ENCODE results near the gene SLC1A5. TPM values are rescaled to one million over a fixed set of nuclear protein-coding genes. Genes with fewer than 3 reads are reported as not detected.
A peak's percentile ranks its signal among the peaks of the same experiment; 100 is the strongest.

Gene SLC1A5
- total RNA-seq, 1 experiment from 2014 or later = 239 TPM

- ATAC-seq (no peak), DNase-seq (ENCODE audit: low spot score) (no peak)
- Mint-ChIP-seq H3K4me3 (no peak overlapping the region), H3K27ac (no peak overlapping the region), H3K27me3 (ENCODE audit: low read depth) (no peaks in the 10 kb centered on the region; the same call in 1 of the 2 replicates), H3K4me1 (peaks cover 14% of the 10 kb centered on the region), H3K9me3 (no peaks in the 10 kb centered on the region), H3K36me3 (peaks cover 59% of the 10 kb centered on the region)
- TF ChIP-seq SMAD3 (CRISPR knock-in tag; IDR thresholded peaks at IDR 0.05; ENCODE audit: borderline replicate concordance) (no peak), MYBL2 (CRISPR knock-in tag; IDR thresholded peaks at IDR 0.05) (no peak), ZBTB43 (CRISPR knock-in tag; IDR thresholded peaks at IDR 0.05) (no peak), GRHL2 (CRISPR knock-in tag; IDR thresholded peaks at IDR 0.05; ENCODE audit: insufficient replicate concordance, severe bottlenecking) (no peak), JAZF1 (CRISPR knock-in tag; IDR thresholded peaks at IDR 0.05) (no peak), FOXJ3 (CRISPR knock-in tag; IDR thresholded peaks at IDR 0.05; ENCODE audit: borderline replicate concordance) (no peak)
- TF ChIP-seq, protein P1, sequence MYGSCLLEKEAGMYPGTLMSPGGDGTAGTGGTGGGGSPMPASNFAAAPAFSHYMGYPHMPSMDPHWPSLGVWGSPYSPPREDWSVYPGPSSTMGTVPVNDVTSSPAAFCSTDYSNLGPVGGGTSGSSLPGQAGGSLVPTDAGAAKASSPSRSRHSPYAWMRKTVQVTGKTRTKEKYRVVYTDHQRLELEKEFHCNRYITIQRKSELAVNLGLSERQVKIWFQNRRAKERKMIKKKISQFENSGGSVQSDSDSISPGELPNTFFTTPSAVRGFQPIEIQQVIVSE (CRISPR knock-in tag; IDR thresholded peaks at IDR 0.05; ENCODE audit: borderline replicate concordance) = no peak
- ChIA-PET CTCF (interaction anchor here (0.8 to 3.5 kb wide), 11 partner anchors 11 to 113 kb away, joined by 3 to 26 read pairs (median 11); partner anchors contain the start of genes DACT3 and PRKD2), POLR2A (no interaction called here)
These were observed 60.6 kb downstream of the SLC1A5 start for GRCh38 chr19:46727757-46728156.

GRCh38 chr19:46726971-46727501, 61.4 kb downstream of the SLC1A5 start:
- Mint-ChIP-seq H3K4me3 (no peak overlapping the region), H3K27me3 (ENCODE audit: low read depth) (no peaks in the 10 kb centered on the region; the same call in 1 of the 2 replicates), H3K27ac (peak overlapping the region; percentile 65), H3K9me3 (no peaks in the 10 kb centered on the region), H3K4me1 (peaks cover 14% of the 10 kb centered on the region), H3K36me3 (peaks cover 58% of the 10 kb centered on the region)
- ATAC-seq (no peak), DNase-seq (ENCODE audit: low spot score) (no peak)
- TF ChIP-seq RORB (CRISPR knock-in tag; IDR thresholded peaks at IDR 0.05) (no peak), NFATC4 (CRISPR knock-in tag; IDR thresholded peaks at IDR 0.05) (no peak), NFYB (CRISPR knock-in tag; conservative IDR thresholded peaks at IDR 0.05; ENCODE audit: low read depth) (no peak), STAT6 (CRISPR knock-in tag; conservative IDR thresholded peaks at IDR 0.05; ENCODE audit: low read depth) (no peak), FOXJ3 (CRISPR knock-in tag; IDR thresholded peaks at IDR 0.05; ENCODE audit: borderline replicate concordance) (no peak), FOXK1 (CRISPR knock-in tag; IDR thresholded peaks at IDR 0.05) (no peak), TEAD4 (CRISPR knock-in tag; IDR thresholded peaks at IDR 0.05) (no peak), MYBL2 (CRISPR knock-in tag; IDR thresholded peaks at IDR 0.05) (no peak), ZNF121 (CRISPR knock-in tag; IDR thresholded peaks at IDR 0.05) (no peak), ZNF423 (CRISPR knock-in tag; IDR thresholded peaks at IDR 0.05) (no peak), TP53 (CRISPR knock-in tag; IDR thresholded peaks at IDR 0.05) (no peak), ZNF671 (CRISPR knock-in tag; IDR thresholded peaks at IDR 0.05) (no peak), MXD4 (CRISPR knock-in tag; IDR thresholded peaks at IDR 0.05; ENCODE audit: borderline replicate concordance) (no peak), JUN (CRISPR knock-in tag; IDR thresholded peaks at IDR 0.05) (no peak), ATF1 (CRISPR knock-in tag; IDR thresholded peaks at IDR 0.05) (no peak), E2F5 (CRISPR knock-in tag; IDR thresholded peaks at IDR 0.05) (no peak)
- TF ChIP-seq, protein P2, sequence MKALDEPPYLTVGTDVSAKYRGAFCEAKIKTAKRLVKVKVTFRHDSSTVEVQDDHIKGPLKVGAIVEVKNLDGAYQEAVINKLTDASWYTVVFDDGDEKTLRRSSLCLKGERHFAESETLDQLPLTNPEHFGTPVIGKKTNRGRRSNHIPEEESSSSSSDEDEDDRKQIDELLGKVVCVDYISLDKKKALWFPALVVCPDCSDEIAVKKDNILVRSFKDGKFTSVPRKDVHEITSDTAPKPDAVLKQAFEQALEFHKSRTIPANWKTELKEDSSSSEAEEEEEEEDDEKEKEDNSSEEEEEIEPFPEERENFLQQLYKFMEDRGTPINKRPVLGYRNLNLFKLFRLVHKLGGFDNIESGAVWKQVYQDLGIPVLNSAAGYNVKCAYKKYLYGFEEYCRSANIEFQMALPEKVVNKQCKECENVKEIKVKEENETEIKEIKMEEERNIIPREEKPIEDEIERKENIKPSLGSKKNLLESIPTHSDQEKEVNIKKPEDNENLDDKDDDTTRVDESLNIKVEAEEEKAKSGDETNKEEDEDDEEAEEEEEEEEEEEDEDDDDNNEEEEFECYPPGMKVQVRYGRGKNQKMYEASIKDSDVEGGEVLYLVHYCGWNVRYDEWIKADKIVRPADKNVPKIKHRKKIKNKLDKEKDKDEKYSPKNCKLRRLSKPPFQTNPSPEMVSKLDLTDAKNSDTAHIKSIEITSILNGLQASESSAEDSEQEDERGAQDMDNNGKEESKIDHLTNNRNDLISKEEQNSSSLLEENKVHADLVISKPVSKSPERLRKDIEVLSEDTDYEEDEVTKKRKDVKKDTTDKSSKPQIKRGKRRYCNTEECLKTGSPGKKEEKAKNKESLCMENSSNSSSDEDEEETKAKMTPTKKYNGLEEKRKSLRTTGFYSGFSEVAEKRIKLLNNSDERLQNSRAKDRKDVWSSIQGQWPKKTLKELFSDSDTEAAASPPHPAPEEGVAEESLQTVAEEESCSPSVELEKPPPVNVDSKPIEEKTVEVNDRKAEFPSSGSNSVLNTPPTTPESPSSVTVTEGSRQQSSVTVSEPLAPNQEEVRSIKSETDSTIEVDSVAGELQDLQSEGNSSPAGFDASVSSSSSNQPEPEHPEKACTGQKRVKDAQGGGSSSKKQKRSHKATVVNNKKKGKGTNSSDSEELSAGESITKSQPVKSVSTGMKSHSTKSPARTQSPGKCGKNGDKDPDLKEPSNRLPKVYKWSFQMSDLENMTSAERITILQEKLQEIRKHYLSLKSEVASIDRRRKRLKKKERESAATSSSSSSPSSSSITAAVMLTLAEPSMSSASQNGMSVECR (CRISPR knock-in tag; IDR thresholded peaks at IDR 0.05; ENCODE audit: borderline replicate concordance) = no peak
- TF ChIP-seq, protein P3, sequence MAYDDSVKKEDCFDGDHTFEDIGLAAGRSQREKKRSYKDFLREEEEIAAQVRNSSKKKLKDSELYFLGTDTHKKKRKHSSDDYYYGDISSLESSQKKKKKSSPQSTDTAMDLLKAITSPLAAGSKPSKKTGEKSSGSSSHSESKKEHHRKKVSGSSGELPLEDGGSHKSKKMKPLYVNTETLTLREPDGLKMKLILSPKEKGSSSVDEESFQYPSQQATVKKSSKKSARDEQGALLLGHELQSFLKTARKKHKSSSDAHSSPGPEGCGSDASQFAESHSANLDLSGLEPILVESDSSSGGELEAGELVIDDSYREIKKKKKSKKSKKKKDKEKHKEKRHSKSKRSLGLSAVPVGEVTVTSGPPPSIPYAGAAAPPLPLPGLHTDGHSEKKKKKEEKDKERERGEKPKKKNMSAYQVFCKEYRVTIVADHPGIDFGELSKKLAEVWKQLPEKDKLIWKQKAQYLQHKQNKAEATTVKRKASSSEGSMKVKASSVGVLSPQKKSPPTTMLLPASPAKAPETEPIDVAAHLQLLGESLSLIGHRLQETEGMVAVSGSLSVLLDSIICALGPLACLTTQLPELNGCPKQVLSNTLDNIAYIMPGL (CRISPR knock-in tag; IDR thresholded peaks at IDR 0.05) = no peak
- ChIA-PET CTCF (interaction anchor here (0.8 to 3.2 kb wide), 2 partner anchors 22 to 25 kb away, joined by 3 to 20 read pairs; no protein-coding TSS in a partner anchor), POLR2A (no interaction called here)
